ENCODE measurements around the gene JUN.

DNA sequence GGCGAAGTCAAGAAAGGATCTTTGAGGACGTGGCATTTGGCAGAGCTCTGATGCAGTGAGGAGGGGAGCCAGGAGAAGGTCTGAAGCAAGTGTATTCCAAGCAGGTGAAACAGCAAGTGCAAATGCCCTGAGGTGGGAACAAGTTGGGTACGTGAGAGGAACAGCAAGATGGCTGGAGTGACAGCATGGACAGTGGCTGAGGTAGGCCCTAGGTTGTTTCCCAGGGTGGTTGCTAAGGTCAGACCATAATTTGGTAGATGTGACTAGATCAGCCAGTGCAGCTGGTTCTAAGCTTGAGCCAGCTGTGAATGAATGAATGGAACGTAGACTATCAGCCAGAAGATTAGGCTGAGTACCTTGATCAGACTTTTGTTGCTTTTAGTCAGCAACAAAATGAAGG lies 37.5 kb upstream of the JUN start:
- TF ChIP-seq POLR2AphosphoS5 (IDR thresholded peaks at IDR 0.05; ENCODE audit: low read depth) (no peak), EZH2phosphoT487 (IDR thresholded peaks at IDR 0.05; ENCODE audit: unreplicated experiment) (no peak), CREB1 (CRISPR knock-in tag; IDR thresholded peaks at IDR 0.05; ENCODE audit: low read depth) (no peak), EZH2 (IDR thresholded peaks at IDR 0.05; ENCODE audit: low read depth, unreplicated experiment) (no peak)
- TF ChIP-seq, protein P1, sequence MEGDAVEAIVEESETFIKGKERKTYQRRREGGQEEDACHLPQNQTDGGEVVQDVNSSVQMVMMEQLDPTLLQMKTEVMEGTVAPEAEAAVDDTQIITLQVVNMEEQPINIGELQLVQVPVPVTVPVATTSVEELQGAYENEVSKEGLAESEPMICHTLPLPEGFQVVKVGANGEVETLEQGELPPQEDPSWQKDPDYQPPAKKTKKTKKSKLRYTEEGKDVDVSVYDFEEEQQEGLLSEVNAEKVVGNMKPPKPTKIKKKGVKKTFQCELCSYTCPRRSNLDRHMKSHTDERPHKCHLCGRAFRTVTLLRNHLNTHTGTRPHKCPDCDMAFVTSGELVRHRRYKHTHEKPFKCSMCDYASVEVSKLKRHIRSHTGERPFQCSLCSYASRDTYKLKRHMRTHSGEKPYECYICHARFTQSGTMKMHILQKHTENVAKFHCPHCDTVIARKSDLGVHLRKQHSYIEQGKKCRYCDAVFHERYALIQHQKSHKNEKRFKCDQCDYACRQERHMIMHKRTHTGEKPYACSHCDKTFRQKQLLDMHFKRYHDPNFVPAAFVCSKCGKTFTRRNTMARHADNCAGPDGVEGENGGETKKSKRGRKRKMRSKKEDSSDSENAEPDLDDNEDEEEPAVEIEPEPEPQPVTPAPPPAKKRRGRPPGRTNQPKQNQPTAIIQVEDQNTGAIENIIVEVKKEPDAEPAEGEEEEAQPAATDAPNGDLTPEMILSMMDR (conservative IDR thresholded peaks at IDR 0.05; ENCODE audit: low read depth in 2 of 2): no peak
- TF ChIP-seq, protein P2, sequence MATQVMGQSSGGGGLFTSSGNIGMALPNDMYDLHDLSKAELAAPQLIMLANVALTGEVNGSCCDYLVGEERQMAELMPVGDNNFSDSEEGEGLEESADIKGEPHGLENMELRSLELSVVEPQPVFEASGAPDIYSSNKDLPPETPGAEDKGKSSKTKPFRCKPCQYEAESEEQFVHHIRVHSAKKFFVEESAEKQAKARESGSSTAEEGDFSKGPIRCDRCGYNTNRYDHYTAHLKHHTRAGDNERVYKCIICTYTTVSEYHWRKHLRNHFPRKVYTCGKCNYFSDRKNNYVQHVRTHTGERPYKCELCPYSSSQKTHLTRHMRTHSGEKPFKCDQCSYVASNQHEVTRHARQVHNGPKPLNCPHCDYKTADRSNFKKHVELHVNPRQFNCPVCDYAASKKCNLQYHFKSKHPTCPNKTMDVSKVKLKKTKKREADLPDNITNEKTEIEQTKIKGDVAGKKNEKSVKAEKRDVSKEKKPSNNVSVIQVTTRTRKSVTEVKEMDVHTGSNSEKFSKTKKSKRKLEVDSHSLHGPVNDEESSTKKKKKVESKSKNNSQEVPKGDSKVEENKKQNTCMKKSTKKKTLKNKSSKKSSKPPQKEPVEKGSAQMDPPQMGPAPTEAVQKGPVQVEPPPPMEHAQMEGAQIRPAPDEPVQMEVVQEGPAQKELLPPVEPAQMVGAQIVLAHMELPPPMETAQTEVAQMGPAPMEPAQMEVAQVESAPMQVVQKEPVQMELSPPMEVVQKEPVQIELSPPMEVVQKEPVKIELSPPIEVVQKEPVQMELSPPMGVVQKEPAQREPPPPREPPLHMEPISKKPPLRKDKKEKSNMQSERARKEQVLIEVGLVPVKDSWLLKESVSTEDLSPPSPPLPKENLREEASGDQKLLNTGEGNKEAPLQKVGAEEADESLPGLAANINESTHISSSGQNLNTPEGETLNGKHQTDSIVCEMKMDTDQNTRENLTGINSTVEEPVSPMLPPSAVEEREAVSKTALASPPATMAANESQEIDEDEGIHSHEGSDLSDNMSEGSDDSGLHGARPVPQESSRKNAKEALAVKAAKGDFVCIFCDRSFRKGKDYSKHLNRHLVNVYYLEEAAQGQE (IDR thresholded peaks at IDR 0.05; ENCODE audit: unreplicated experiment): no peak

Measured in GM23338 (cell line).